Endothelial cell of umbilical vein (primary cell): ENCODE results near the gene BNC2. TPM values are rescaled to one million over a fixed set of nuclear protein-coding genes. Genes with fewer than 3 reads are reported as not detected.

Experiments
- BruUV-seq: library from RNA; stranded (reverse); fragments of 400-500 nt; replicated peaks from 2 replicates; lab custom pipeline; 2021; lab: Mats Ljungman, UMichigan
- CTCF ChIA-PET: fragments of 300-600, 350-600 bp; sonication (Branson Sonifier 250); formaldehyde crosslinking; loops from one replicate; lab custom pipeline; 2021; ENCODE audit warnings: antibody characterized with exemption, inconsistent platforms; lab: Charles Lee
- POLR2A ChIA-PET: fragments of 300-600, 350-600 bp; sonication (Branson Sonifier 250); formaldehyde crosslinking; loops from one replicate; lab custom pipeline; 2021; ENCODE audit warnings: antibody characterized with exemption, inconsistent platforms; lab: Charles Lee
- DNase-seq: peaks from one replicate; pipeline ENCODE4 v3.0.0-alpha.2; 2011; ENCODE audit warnings: low read depth, low spot score
- FAIRE-seq: peaks from 2 replicates; lab custom pipeline; 2011; peaks lifted over from hg19 to GRCh38; lab: Jason Lieb, UNC
- H2AFZ ChIP-seq: 2 replicates; pipeline ENCODE4 v1.6.0; 2012; ENCODE audit warnings: low read depth, low read length, control low read depth, inconsistent platforms
- H3K27ac ChIP-seq: 2 replicates; pipeline ENCODE4 v1.5.1; 2011; ENCODE audit warnings: low read depth, mild to moderate bottlenecking, control low read depth, low read length, moderate library complexity; ENCODE audit not compliant: insufficient read depth
- H3K27me3 ChIP-seq, 2 experiments: 2 replicates each; pipeline versions ENCODE4 v1.6.0 to v1.6.1; 2011; ENCODE audit warnings: low read length in 2 of 2, mixed read lengths in 1 of 2; ENCODE audit not compliant: control insufficient read depth in 2 of 2, insufficient read depth in 2 of 2
- H3K36me3 ChIP-seq, 2 experiments: 2 replicates in 1 of 2; 3 replicates in 1 of 2; pipeline ENCODE4 v1.5.1; 2011; ENCODE audit warnings: low read length in 2 of 2, mild to moderate bottlenecking in 1 of 2, moderate library complexity in 1 of 2; ENCODE audit not compliant: control insufficient read depth in 2 of 2, insufficient read depth in 2 of 2; ENCODE audit errors: extremely low read depth in 1 of 2
- H3K4me1 ChIP-seq: 3 replicates; pipeline ENCODE4 v1.5.1; 2011; ENCODE audit warnings: mild to moderate bottlenecking, low read length; ENCODE audit not compliant: control insufficient read depth, insufficient read depth; ENCODE audit errors: extremely low read depth
- H3K4me2 ChIP-seq: 2 replicates; pipeline ENCODE4 v1.6.1; 2011; ENCODE audit warnings: low read length, control low read depth, mixed read lengths; ENCODE audit not compliant: insufficient read depth
- H3K4me3 ChIP-seq, 3 experiments: fragments of 200-600 bp in 1 of 3; sonication (generic), shearing (Covaris generic) in 1 of 3; replicated peaks in 1 of 3; 2 replicates each; pipeline ENCODE4 v1.5.1; 2011 to 2016; ENCODE audit warnings: control low read depth in 3 of 3, low read length in 3 of 3, mild to moderate bottlenecking in 2 of 3, inconsistent platforms in 1 of 3, low read depth in 1 of 3, moderate library complexity in 1 of 3; ENCODE audit not compliant: insufficient read depth in 1 of 3
- H3K79me2 ChIP-seq: 2 replicates; pipeline ENCODE4 v1.6.0; 2012; ENCODE audit warnings: low read length, inconsistent platforms; ENCODE audit not compliant: control insufficient read depth, insufficient read depth
- H3K9ac ChIP-seq: replicated peaks from 2 replicates; pipeline ENCODE3; 2011; ENCODE audit warnings: low read length, control low read depth; ENCODE audit not compliant: insufficient read depth; ENCODE audit errors: extremely low read depth
- H3K9me1 ChIP-seq: replicated peaks from 3 replicates; pipeline ENCODE4 v1.6.0; 2011; ENCODE audit warnings: mild to moderate bottlenecking, low read length; ENCODE audit not compliant: control insufficient read depth, insufficient read depth; ENCODE audit errors: extremely low read depth
- H3K9me3 ChIP-seq: replicated peaks from 2 replicates; pipeline ENCODE4 v1.5.1; 2012; ENCODE audit warnings: low read length, inconsistent platforms; ENCODE audit not compliant: control insufficient read depth, insufficient read depth
- H4K20me1 ChIP-seq: replicated peaks from 2 replicates; pipeline ENCODE3; 2011; ENCODE audit warnings: mild to moderate bottlenecking, low read length; ENCODE audit not compliant: control insufficient read depth, insufficient read depth; ENCODE audit errors: extremely low read depth
- FOS ChIP-seq: IDR thresholded peaks from 2 replicates; pipeline ENCODE4 v1.6.1; 2011; ENCODE audit warnings: mild to moderate bottlenecking, low read length, moderate library complexity, borderline replicate concordance; ENCODE audit not compliant: insufficient read depth
- GATA2 ChIP-seq: IDR thresholded peaks from 2 replicates; pipeline ENCODE4 v1.7.0; 2011; ENCODE audit warnings: low read depth, mild to moderate bottlenecking, moderate library complexity, mixed read lengths, low read length; ENCODE audit not compliant: insufficient read length, insufficient read depth
- MYC ChIP-seq: IDR thresholded peaks from one replicate; pipeline ENCODE4 v1.6.1; 2011; ENCODE audit warnings: mild to moderate bottlenecking, low read depth, low read length
- POLR2A ChIP-seq: IDR thresholded peaks from 2 replicates; pipeline ENCODE4 v1.6.1; 2012; ENCODE audit warnings: low read depth, mild to moderate bottlenecking, control low read depth, low read length
- dilution Hi-C: fragments of 300-500 bp; cut with MboI; formaldehyde crosslinking; loops from one replicate; pipeline ENCODE4 v1.15.0; 2019; ENCODE audit warnings: low sequenced_read_pairs; ENCODE audit not compliant: extremely low pct_ligation_motif_present
- intact Hi-C: fragments of 100-400 bp; cut with micrococcal nuclease; formaldehyde crosslinking; loops from one replicate; pipeline ENCODE4 v1.10.0; 2022
- polyA plus RNA-seq, 4 experiments: library from polyadenylated mRNA; depleted of rRNA in 3 of 4; stranded (reverse) in 3 of 4; unstranded in 1 of 4; fragments of >200 nt; gene quantifications; 2 replicates each; pipeline versions ENCODE4 v1.2.1 to v1.2.3, GENCODE V29; 2011 to 2012; ENCODE audit warnings: missing spikeins in 1 of 4
- total RNA-seq: library from RNA; stranded (reverse); gene quantifications from 2 replicates; pipeline ENCODE4 v1.2.3, GENCODE V29; 2021
- TF ChIP-seq, protein P1 (sequence below): IDR thresholded peaks from 2 replicates; pipeline ENCODE4 v1.6.1; 2011; ENCODE audit not compliant: insufficient read depth, insufficient read length

The BNC2 gene
- total and polyA plus RNA-seq, 2 donors (not counting 3 experiments of a cell fraction or from before 2014, with no cell fraction given) = 12.1 to 34.3 TPM

DNA sequence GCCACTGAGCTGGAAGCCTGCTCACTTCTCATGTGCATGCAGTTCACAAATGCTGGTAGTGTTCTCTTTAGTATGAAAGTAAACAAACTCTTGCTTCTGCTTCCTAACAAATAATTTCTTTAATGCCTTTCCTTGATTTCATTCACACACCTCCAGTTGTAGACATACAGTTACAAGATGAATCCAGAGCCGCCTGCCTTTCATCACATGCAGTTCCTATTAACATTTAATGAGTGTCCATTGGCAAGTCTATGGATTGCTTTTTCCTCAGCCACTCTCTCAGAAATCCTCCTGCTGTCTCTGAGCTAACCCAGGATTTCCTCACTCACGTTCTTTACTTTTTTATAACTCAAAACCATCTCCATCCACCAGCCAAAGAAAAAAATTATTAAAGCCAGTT lies 408.6 kb downstream of the BNC2 start:
- dilution Hi-C loops = no loop called here

DNA sequence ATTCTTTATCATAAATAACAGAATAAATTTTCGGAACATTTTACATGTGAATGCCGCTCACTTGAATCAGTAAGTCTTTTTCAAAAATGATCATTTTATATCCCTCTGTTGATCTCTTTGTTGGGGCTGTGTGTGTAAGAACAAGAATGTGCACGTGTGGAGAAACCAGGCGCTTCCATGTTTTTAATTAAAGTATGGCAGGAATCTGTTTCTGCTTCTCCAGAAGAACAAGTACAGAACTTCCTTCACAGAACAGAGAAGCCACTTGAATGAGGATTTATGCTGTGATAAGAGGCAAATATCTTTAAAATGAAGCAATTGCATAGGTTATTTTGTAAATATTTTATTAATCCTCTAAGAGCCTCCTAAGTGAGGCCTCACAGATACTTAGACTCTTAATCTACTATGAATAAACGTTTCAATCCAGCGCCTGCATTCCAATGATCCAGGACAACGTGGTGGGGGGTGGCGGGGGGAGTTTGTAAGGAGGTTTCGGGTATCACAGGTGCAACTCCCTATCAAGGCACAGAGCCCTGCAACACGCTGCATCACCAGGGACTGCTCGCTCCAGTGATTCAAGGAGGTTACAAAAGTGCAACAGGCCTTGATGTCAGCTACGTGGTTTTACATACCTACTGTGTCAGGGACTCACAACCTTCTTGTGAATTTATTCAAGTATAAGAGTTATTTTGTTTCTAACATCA lies 409.2 kb downstream of the BNC2 start:
- no TSS peak for BruUV-seq
- intact Hi-C loops (no loop called here), dilution Hi-C loops (no loop called here)
- H3K79me2 ChIP-seq = peaks cover 5% of the 10 kb centered on the region
- H3K9ac ChIP-seq = no peak overlapping the region
- TF ChIP-seq, protein P1, sequence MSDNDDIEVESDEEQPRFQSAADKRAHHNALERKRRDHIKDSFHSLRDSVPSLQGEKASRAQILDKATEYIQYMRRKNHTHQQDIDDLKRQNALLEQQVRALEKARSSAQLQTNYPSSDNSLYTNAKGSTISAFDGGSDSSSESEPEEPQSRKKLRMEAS = no peak
- TF ChIP-seq MYC (no peak), POLR2A (no peak), GATA2 (no peak), FOS (no peak)
- H3K4me3 ChIP-seq = no peak overlapping the region
- no peaks in the 10 kb centered on the region for H3K27me3 ChIP-seq
- ChIA-PET POLR2A (no interaction called here), CTCF (no interaction called here)
- DNase-seq (no peak), FAIRE-seq (no peak)
- H3K36me3 ChIP-seq = no peaks in the 10 kb centered on the region
- no peaks in the 10 kb centered on the region for H3K9me3 ChIP-seq
- no peak overlapping the region for H2AFZ ChIP-seq
- no peak overlapping the region for H3K27ac ChIP-seq
- peaks cover 11% of the 10 kb centered on the region for H3K4me1 ChIP-seq
- H3K4me2 ChIP-seq = no peak overlapping the region
- H4K20me1 ChIP-seq = no peaks in the 10 kb centered on the region
- no peaks in the 10 kb centered on the region for H3K9me1 ChIP-seq

More for the DNA sequence above, 408.6 kb downstream of the BNC2 start:
- ChIA-PET POLR2A (no interaction called here), CTCF (interaction anchor here (1.3 kb wide), 1 partner anchor 60 kb away, joined by 3 read pairs; no protein-coding TSS in a partner anchor)
- DNase-seq (no peak), FAIRE-seq (no peak)
- H3K4me2 ChIP-seq = no peak overlapping the region
- BruUV-seq = no TSS peak
- H3K9me3 ChIP-seq = no peaks in the 10 kb centered on the region
- intact Hi-C loops = no loop called here
- no peaks in the 10 kb centered on the region for H3K27me3 ChIP-seq
- no peaks in the 10 kb centered on the region for H3K36me3 ChIP-seq
- peaks cover 11% of the 10 kb centered on the region for H3K4me1 ChIP-seq
- H4K20me1 ChIP-seq = no peaks in the 10 kb centered on the region
- H3K79me2 ChIP-seq = peaks cover 5% of the 10 kb centered on the region
- no peak overlapping the region for H3K4me3 ChIP-seq
- no peak overlapping the region for H2AFZ ChIP-seq
- no peak for TF ChIP-seq POLR2A
- TF ChIP-seq, protein P1 = no peak
- no peak overlapping the region for H3K27ac ChIP-seq
- H3K9ac ChIP-seq = no peak overlapping the region
- H3K9me1 ChIP-seq = no peaks in the 10 kb centered on the region
